ENCODE results near the gene RARB.

The RARB gene

GRCh38 chr3:25421747-25422146, 6.3 kb upstream of the RARB start:
- DNase-seq (ENCODE audit: low read depth in 3 of 3, low spot score in 1 of 3) = no peak

- no peak for DNase-seq (ENCODE audit: low read depth in 3 of 3, low spot score in 1 of 3)
Observed at GRCh38 chr3:25423780-25424588, 4.1 kb upstream of the RARB start.

GRCh38 chr3:25424614-25425013, 3.4 kb upstream of the RARB start:
- no peak for DNase-seq (ENCODE audit: low read depth in 3 of 3, low spot score in 1 of 3)

GRCh38 chr3:25426408-25426807, 1.7 kb upstream of the RARB start:
- DNase-seq (ENCODE audit: low read depth in 3 of 3, low spot score in 1 of 3) = no peak

- no peak for DNase-seq (ENCODE audit: low read depth in 3 of 3, low spot score in 1 of 3)
Observed at GRCh38 chr3:25427155-25427554, 908 bp upstream of the RARB start.

GRCh38 chr3:25427563-25427941, 511 bp upstream of the RARB start:
- DNase-seq (ENCODE audit: low read depth in 3 of 3, low spot score in 1 of 3) = no peak

GRCh38 chr3:25428789-25429335, 799 bp downstream of the RARB start:
- DNase-seq (ENCODE audit: low read depth in 3 of 3, low spot score in 1 of 3) = no peak

- DNase-seq (ENCODE audit: low read depth in 3 of 3, low spot score in 1 of 3) = no peak
Observed at GRCh38 chr3:25429361-25430286, 1.6 kb downstream of the RARB start.

- DNase-seq (ENCODE audit: low read depth in 3 of 3, low spot score in 1 of 3) = no peak
Observed at GRCh38 chr3:25430287-25430934, 2.3 kb downstream of the RARB start.

GRCh38 chr3:25430935-25431770, 3.1 kb downstream of the RARB start:
- DNase-seq (ENCODE audit: low read depth in 3 of 3, low spot score in 1 of 3) = no peak

GRCh38 chr3:25432176-25432720, 4.2 kb downstream of the RARB start:
- no peak for DNase-seq (ENCODE audit: low read depth in 3 of 3, low spot score in 1 of 3)

- no peak for DNase-seq (ENCODE audit: low read depth in 3 of 3, low spot score in 1 of 3)
Observed at GRCh38 chr3:25433106-25433505, 5.0 kb downstream of the RARB start.

GRCh38 chr3:25433868-25434267, 5.8 kb downstream of the RARB start:
- DNase-seq (ENCODE audit: low read depth in 3 of 3, low spot score in 1 of 3) = no peak

GRCh38 chr3:25437953-25438352, 9.9 kb downstream of the RARB start:
- no peak for DNase-seq (ENCODE audit: low read depth in 3 of 3, low spot score in 1 of 3)

- DNase-seq (ENCODE audit: low read depth in 3 of 3, low spot score in 1 of 3) = no peak
Observed at GRCh38 chr3:25438791-25439555, 10.9 kb downstream of the RARB start.

- DNase-seq (ENCODE audit: low read depth in 3 of 3, low spot score in 1 of 3) = no peak
Observed at GRCh38 chr3:25441234-25441856, 13.3 kb downstream of the RARB start.

GRCh38 chr3:25442486-25442885, 14.4 kb downstream of the RARB start:
- no peak for DNase-seq (ENCODE audit: low read depth in 3 of 3, low spot score in 1 of 3)

GRCh38 chr3:25444273-25444672, 16.2 kb downstream of the RARB start:
- no peak for DNase-seq (ENCODE audit: low read depth in 3 of 3, low spot score in 1 of 3)

GRCh38 chr3:25445731-25446130, 17.7 kb downstream of the RARB start:
- no peak for DNase-seq (ENCODE audit: low read depth in 3 of 3, low spot score in 1 of 3)

All from stimulated activated CD4-positive, alpha-beta T cell treated with anti-CD3 and anti-CD28 coated beads, TNF-alpha, amount 100 ng/mL, for 1 hour (primary cell).